Central memory CD8-positive, alpha-beta T cell (primary cell): ENCODE measurements around the gene CALML5.

ENCODE experiments used
- ATAC-seq: fragments of 150-1000 bp; cut with Tn5 transposase; replicated peaks from 2 replicates; pipeline ENCODE4 v1.10.0; 2022; ENCODE audit warnings: mild to moderate bottlenecking, moderate FRiP score, moderate number of reproducible peaks; ENCODE audit not compliant: poor library complexity, severe bottlenecking; ENCODE audit errors: extremely low read depth
- DNase-seq, 2 donors: peaks; one replicate each; pipeline ENCODE4 v3.0.0; 2021; ENCODE audit warnings: low spot score in 2 of 2
- H3K27ac Mint-ChIP-seq: one replicate; pipeline ENCODE4 v1.8.0; 2022; ENCODE audit warnings: low read depth, mild to moderate bottlenecking, moderate library complexity, mixed read lengths
- H3K27me3 Mint-ChIP-seq: one replicate; pipeline ENCODE4 v1.8.0; 2022; ENCODE audit warnings: mixed read lengths
- H3K36me3 Mint-ChIP-seq: one replicate; pipeline ENCODE4 v1.8.0; 2022; ENCODE audit warnings: mild to moderate bottlenecking, moderate library complexity, mixed read lengths; ENCODE audit not compliant: insufficient read depth
- H3K4me1 Mint-ChIP-seq: one replicate; pipeline ENCODE4 v1.8.0; 2022; ENCODE audit warnings: mixed read lengths
- H3K4me3 Mint-ChIP-seq: one replicate; pipeline ENCODE4 v1.8.0; 2022; ENCODE audit warnings: mild to moderate bottlenecking, moderate library complexity, mixed read lengths
- H3K9me3 Mint-ChIP-seq: one replicate; pipeline ENCODE4 v1.8.0; 2022; ENCODE audit warnings: mixed read lengths

Gene CALML5

GRCh38 chr10:5486853-5487235 lies 12.5 kb downstream of the CALML5 start:
- H3K27me3 Mint-ChIP-seq = peaks cover 26% of the 10 kb centered on the region
- DNase-seq = no peak
- no peak for ATAC-seq
- H3K4me3 Mint-ChIP-seq = no peak overlapping the region
- no peak overlapping the region for H3K27ac Mint-ChIP-seq
- no peaks in the 10 kb centered on the region for H3K9me3 Mint-ChIP-seq
- no peaks in the 10 kb centered on the region for H3K4me1 Mint-ChIP-seq
- H3K36me3 Mint-ChIP-seq = no peaks in the 10 kb centered on the region

- Mint-ChIP-seq H3K4me3 (no peak overlapping the region), H3K27ac (no peak overlapping the region), H3K9me3 (no peaks in the 10 kb centered on the region), H3K27me3 (peaks cover 32% of the 10 kb centered on the region), H3K4me1 (no peaks in the 10 kb centered on the region), H3K36me3 (no peaks in the 10 kb centered on the region)
- ATAC-seq (no peak), DNase-seq (no peak)
These were observed 13.2 kb downstream of the CALML5 start for GRCh38 chr10:5485948-5486852.

DNA sequence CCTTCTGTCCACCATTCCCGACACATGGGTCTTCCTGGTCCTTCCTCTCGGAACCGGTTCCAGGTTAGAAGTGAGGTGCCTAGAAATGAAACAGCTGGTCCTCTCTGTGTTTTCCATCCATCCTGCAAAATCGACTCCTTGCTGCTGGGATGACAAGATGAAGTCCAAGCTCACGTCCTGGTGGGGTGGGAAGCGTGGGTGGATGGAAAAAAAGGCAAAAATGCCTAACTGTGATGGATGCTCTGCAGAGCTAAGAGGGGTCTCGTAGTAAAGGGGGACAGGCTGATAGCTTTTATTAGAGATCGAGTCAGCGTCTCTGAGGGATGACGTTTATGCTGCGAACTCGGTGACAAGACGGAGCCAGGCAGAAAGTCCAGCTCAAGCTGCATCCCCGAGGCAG lies 14.1 kb downstream of the CALML5 start:
- Mint-ChIP-seq H3K9me3 (no peaks in the 10 kb centered on the region), H3K27me3 (peaks cover 38% of the 10 kb centered on the region), H3K4me3 (no peak overlapping the region), H3K4me1 (no peaks in the 10 kb centered on the region), H3K36me3 (no peaks in the 10 kb centered on the region), H3K27ac (no peak overlapping the region)
- DNase-seq (no peak), ATAC-seq (no peak)

DNA sequence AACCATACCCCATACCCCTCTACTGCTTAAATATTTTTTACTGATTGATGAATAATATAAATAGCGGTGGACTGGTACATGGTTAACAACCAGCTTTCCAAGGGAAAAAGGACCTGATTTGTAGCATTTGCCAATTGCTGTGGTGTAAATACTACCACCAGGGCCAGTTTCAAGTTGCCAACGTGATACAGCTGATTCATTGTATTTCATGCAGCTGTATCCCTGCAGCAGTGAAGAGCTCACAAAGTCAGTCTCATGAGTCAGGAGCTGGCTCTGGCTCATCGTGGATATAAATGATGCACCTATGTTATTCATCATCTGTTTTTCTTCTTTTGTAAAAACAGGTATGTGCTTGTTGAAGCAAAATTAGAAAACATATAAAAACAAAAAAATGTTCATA lies 15.2 kb downstream of the CALML5 start:
- Mint-ChIP-seq H3K4me3 (no peak overlapping the region), H3K36me3 (no peaks in the 10 kb centered on the region), H3K27me3 (peaks cover 45% of the 10 kb centered on the region), H3K9me3 (no peaks in the 10 kb centered on the region), H3K4me1 (no peaks in the 10 kb centered on the region), H3K27ac (no peak overlapping the region)
- DNase-seq = no peak
- no peak for ATAC-seq

DNA sequence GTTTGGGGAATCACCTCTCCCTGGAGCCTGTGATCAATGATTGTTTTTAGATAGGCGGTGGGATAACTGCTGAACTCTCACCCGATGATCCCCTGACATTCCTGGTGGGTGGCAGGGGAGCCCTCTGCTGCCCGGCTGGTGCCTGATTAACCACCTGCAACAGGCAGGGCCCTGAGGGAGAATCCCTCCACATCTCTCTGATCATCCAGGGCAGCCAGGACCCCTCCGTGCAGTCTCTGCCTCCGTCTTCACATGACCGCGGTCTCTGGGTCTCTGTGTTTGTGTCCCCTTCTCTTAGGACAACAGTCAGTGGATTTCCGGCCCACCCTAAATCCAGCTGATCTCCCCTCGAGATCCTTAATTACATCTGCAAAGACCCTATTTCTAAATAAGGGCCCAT lies 17.4 kb downstream of the CALML5 start:
- Mint-ChIP-seq H3K9me3 (no peaks in the 10 kb centered on the region), H3K4me3 (no peak overlapping the region), H3K36me3 (no peaks in the 10 kb centered on the region), H3K4me1 (no peaks in the 10 kb centered on the region), H3K27ac (no peak overlapping the region), H3K27me3 (peaks cover 36% of the 10 kb centered on the region)
- no peak for DNase-seq
- ATAC-seq = no peak

GRCh38 chr10:5481121-5481520 lies 18.2 kb downstream of the CALML5 start:
- no peaks in the 10 kb centered on the region for H3K4me1 Mint-ChIP-seq
- H3K27me3 Mint-ChIP-seq = peaks cover 29% of the 10 kb centered on the region
- DNase-seq (no peak), ATAC-seq (no peak)
- H3K27ac Mint-ChIP-seq = no peak overlapping the region
- H3K9me3 Mint-ChIP-seq = no peaks in the 10 kb centered on the region
- no peak overlapping the region for H3K4me3 Mint-ChIP-seq
- H3K36me3 Mint-ChIP-seq = no peaks in the 10 kb centered on the region

GRCh38 chr10:5480162-5480941 lies 19.0 kb downstream of the CALML5 start:
- no peaks in the 10 kb centered on the region for H3K36me3 Mint-ChIP-seq
- no peak overlapping the region for H3K4me3 Mint-ChIP-seq
- no peaks in the 10 kb centered on the region for H3K9me3 Mint-ChIP-seq
- H3K27ac Mint-ChIP-seq = no peak overlapping the region
- no peak for ATAC-seq
- DNase-seq = no peak
- no peaks in the 10 kb centered on the region for H3K4me1 Mint-ChIP-seq
- H3K27me3 Mint-ChIP-seq = peaks cover 29% of the 10 kb centered on the region

- Mint-ChIP-seq H3K27ac (no peak overlapping the region), H3K4me1 (no peaks in the 10 kb centered on the region), H3K27me3 (peaks cover 29% of the 10 kb centered on the region), H3K36me3 (no peaks in the 10 kb centered on the region), H3K9me3 (no peaks in the 10 kb centered on the region), H3K4me3 (no peak overlapping the region)
- no peak for DNase-seq
- ATAC-seq = no peak
These were observed 19.7 kb downstream of the CALML5 start for GRCh38 chr10:5479481-5480161.

GRCh38 chr10:5478694-5479305 lies 20.6 kb downstream of the CALML5 start:
- DNase-seq (no peak), ATAC-seq (no peak)
- H3K4me3 Mint-ChIP-seq = no peak overlapping the region
- H3K27me3 Mint-ChIP-seq = peaks cover 29% of the 10 kb centered on the region
- no peak overlapping the region for H3K27ac Mint-ChIP-seq
- H3K36me3 Mint-ChIP-seq = no peaks in the 10 kb centered on the region
- no peaks in the 10 kb centered on the region for H3K9me3 Mint-ChIP-seq
- H3K4me1 Mint-ChIP-seq = no peaks in the 10 kb centered on the region

GRCh38 chr10:5477948-5478693 lies 21.2 kb downstream of the CALML5 start:
- DNase-seq (no peak), ATAC-seq (no peak)
- Mint-ChIP-seq H3K9me3 (no peaks in the 10 kb centered on the region), H3K36me3 (no peaks in the 10 kb centered on the region), H3K4me1 (no peaks in the 10 kb centered on the region), H3K27me3 (peaks cover 29% of the 10 kb centered on the region), H3K27ac (no peak overlapping the region), H3K4me3 (no peak overlapping the region)

- Mint-ChIP-seq H3K36me3 (no peaks in the 10 kb centered on the region), H3K4me3 (no peak overlapping the region), H3K27ac (no peak overlapping the region), H3K27me3 (peaks cover 21% of the 10 kb centered on the region), H3K9me3 (no peaks in the 10 kb centered on the region), H3K4me1 (no peaks in the 10 kb centered on the region)
- no peak for DNase-seq
- ATAC-seq = no peak
These were observed 22.3 kb downstream of the CALML5 start for GRCh38 chr10:5476918-5477525.
